HG03520 (cell line): ENCODE results near the gene CTIF.

Source experiments
- ATAC-seq: cut with Tn5 transposase; IDR thresholded peaks from one replicate; pipeline ENCODE4 v1.9.1; 2021; ENCODE audit warnings: mild to moderate bottlenecking, moderate library complexity; ENCODE audit not compliant: unreplicated experiment

The CTIF gene

GRCh38 chr18:48531908-48532307 is 6.9 kb upstream of the CTIF start:
- ATAC-seq, result no peak

GRCh38 chr18:48533340-48534070 is 5.3 kb upstream of the CTIF start:
- no peak for ATAC-seq

- ATAC-seq, result no peak
These were observed 4.5 kb upstream of the CTIF start for GRCh38 chr18:48534364-48534763.

- ATAC-seq, result no peak
These were observed 2.9 kb upstream of the CTIF start for GRCh38 chr18:48535956-48536355.

GRCh38 chr18:48536516-48536915 is 2.3 kb upstream of the CTIF start:
- ATAC-seq, result no peak

- ATAC-seq, result no peak
These were observed 797 bp downstream of the CTIF start for GRCh38 chr18:48539406-48540250.

GRCh38 chr18:48540251-48541025 is 1.6 kb downstream of the CTIF start:
- no peak for ATAC-seq

GRCh38 chr18:48541026-48541746 is 2.4 kb downstream of the CTIF start:
- no peak for ATAC-seq

GRCh38 chr18:48541747-48542400 is 3.0 kb downstream of the CTIF start:
- ATAC-seq, result no peak

- ATAC-seq, result no peak
These were observed 3.8 kb downstream of the CTIF start for GRCh38 chr18:48542513-48543181.

- ATAC-seq, result no peak
These were observed 4.4 kb downstream of the CTIF start for GRCh38 chr18:48543228-48543627.

- ATAC-seq, result no peak
These were observed 5.3 kb downstream of the CTIF start for GRCh38 chr18:48544116-48544515.

- ATAC-seq, result no peak
These were observed 6.0 kb downstream of the CTIF start for GRCh38 chr18:48544661-48545415.

GRCh38 chr18:48545757-48546321 is 7.0 kb downstream of the CTIF start:
- ATAC-seq, result no peak

GRCh38 chr18:48546396-48546795 is 7.6 kb downstream of the CTIF start:
- no peak for ATAC-seq

- no peak for ATAC-seq
These were observed 8.7 kb downstream of the CTIF start for GRCh38 chr18:48547531-48547981.

- no peak for ATAC-seq
These were observed 9.4 kb downstream of the CTIF start for GRCh38 chr18:48548011-48548771.

GRCh38 chr18:48548921-48549320 is 10.1 kb downstream of the CTIF start:
- no peak for ATAC-seq
